Activated CD8-positive, alpha-beta memory T cell treated with anti-CD3 and anti-CD28 coated beads for 24 hours (primary cell): Measurements from ENCODE around the gene HSPG2.
"Not testable (repeated sequence)": the region's sequence is repeated elsewhere in the genome, so short reads cannot be mapped to it uniquely, and the experiment has no call there.

Source experiments
- DNase-seq: peaks from one replicate; pipeline ENCODE4 v3.0.0-alpha.2; 2020

Gene HSPG2

GRCh38 chr1:21781815-21782348, 155.2 kb downstream of the HSPG2 start:
- no peak for DNase-seq

- DNase-seq = no peak
These were observed 157.2 kb downstream of the HSPG2 start for GRCh38 chr1:21779613-21780521.

DNA sequence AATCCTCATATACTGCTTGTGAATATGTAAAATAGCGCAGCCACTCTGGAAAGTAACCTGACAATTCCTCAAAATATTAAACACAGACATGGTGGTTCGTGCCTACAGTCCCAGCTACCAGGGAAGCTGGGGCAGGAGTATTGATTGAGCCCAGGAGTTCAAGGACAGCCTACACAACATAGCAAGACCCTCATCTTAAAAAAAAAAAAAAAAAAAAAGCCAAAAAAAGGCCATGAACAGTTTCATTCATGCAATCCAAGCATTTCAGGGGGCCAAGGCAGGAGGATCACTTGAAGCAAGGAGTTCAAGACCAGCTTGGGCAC, 158.7 kb downstream of the HSPG2 start:
- DNase-seq = no peak

- not testable (repeated sequence) for DNase-seq
These were observed 160.2 kb downstream of the HSPG2 start for GRCh38 chr1:21776925-21777324.

DNA sequence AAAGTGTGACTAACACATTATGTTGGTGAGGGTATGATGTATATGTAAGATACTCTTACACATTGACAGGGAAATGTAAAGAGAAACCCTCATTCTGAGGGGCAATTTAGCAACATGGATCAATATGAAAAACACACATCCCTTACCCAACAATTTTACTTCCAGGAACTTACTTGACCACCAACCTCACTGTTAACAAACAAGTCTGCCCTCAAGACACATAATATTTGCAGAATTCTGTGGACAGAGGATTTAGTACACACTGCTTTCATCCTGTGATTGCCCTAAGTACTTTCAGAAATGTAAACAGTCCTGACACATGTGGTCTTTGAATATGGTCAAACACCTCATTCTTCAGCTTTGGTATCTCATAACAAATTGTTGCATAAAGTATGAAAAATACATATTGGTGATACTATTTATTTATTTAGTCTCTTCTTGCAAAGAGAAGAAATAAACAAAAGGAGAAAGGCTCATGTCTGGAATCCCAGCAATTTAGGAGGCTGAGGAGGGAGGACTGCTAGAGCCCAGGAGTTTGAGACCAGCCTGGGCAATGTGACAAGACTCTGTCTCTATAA, 161.0 kb downstream of the HSPG2 start:
- DNase-seq = no peak

GRCh38 chr1:21775550-21775914, 161.6 kb downstream of the HSPG2 start:
- DNase-seq = no peak

DNA sequence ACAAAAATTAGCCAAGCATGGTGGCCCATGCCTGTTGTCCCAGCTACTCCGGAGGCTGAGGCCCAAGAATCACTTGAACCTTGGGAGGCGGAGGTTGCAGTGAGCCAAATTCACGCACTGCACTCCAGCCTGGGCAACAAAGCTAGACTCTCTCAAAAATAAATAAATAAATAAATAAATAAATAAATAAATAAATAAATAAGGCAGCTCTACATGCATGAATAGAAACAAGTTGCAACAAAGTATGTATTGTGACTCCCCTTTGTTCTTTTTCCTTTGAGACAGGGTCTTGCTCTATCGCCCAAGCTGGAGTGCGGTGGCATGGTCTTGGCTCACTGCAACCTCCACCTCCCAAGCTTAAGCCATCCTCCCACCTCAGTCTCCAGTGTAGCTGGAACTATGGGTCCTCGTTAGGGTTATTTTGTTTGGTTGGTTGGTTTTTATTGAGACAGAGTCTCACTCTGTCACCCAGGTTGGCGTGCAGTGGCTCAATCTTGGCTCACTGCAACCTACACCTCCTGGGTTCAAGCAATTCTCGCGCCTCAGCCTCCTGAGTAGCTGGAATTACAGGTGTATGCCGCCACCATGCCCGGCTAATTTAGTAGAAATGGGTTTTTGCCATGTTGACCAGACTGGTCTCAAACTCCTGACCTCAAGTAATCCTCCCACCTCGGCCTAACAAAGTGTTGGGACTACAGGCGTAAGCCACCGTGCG, 162.1 kb downstream of the HSPG2 start:
- DNase-seq = no peak

GRCh38 chr1:21773585-21773984, 163.5 kb downstream of the HSPG2 start:
- DNase-seq = no peak
